Activated naive CD4-positive, alpha-beta T cell (primary cell): ENCODE measurements around the gene PTH.

Source experiments
- DNase-seq, 4 experiments: peaks; one replicate each; lab custom pipeline; 2025; lab: John Stamatoyannopoulos, UW

Gene PTH

DNA sequence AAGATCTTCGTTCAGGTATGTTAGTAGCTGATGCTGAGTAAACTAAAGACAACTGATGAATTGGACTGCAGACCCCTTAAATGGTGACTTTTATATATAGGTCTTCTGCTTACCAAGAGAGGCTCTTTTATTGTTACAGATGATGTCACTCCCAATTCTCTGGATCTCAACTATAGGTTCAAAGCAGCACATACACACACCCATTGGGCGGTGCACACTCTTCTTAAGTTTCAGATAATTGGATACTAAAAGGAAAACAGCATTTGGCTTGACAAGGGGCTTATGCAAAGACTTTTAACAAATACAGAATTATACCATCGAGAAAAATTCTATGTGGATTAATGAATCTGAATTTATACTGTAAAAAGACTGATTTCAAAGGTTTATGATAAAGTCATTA is at the start of gene PTH:
Gene PTH, minus strand, starts transcription at position 69 of the 400 bp plus-strand sequence. CDS start 3,142 bp downstream, outside the sequence.
- DNase-seq: no peak

DNA sequence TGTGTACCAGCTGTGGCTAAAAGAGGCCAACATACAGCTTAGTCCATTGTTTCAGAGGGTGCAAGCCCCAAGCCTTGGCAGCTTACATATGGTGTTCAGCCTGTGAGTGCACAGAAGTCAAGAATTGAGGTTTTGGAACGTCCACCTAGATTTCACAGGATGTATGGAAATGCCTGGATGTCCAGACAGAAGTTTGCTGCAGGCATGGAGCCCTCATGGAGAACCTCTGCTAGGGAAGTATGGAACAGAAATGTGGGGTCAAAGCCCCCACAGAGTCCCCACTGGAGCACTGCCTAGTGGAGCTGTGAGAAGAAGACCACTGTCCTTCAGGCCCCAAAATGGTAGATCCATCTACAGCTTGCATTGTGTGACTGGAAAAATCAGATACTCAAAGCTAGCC is 42.2 kb upstream of the PTH start:
- no peak for DNase-seq

DNA sequence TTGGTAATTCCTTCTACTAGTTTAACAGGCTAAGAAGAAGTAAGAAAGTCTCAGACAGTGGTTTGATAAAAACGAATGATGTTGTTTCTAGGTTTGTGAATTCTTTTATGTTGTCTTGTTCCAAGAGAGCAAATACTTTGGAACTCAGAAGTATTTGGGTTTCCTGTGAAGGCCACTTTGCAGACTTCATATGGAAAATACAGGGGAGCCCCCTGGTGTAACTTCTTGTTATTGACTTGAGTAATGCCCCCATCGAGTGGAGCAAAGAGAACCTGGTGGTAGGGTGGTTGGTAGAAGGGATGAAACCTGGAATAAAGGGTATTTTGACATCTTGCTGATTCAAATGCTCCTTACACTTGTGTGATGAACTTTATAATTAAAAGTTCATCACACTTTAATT is 40.0 kb upstream of the PTH start:
- no peak for DNase-seq

DNA sequence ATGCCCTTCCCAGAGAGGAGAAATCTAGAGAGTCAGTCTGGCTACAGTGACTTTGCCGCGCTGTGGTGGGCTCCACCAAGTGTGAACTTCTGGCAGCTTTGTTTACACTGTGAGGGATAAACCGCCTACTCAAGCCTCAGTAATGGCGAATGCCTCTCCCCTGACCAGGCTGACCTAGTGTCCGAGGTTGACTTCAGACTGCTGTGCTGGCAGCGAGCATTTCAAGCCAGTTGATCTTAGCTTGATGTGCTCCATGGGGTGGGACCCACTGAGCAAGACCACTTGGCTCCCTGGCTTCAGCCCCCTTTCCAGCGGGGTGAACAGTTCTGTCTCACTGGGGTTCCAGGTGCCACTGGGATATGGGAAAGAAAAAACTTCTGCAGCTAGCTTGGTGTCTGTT is 38.6 kb upstream of the PTH start:
- DNase-seq: no peak

DNA sequence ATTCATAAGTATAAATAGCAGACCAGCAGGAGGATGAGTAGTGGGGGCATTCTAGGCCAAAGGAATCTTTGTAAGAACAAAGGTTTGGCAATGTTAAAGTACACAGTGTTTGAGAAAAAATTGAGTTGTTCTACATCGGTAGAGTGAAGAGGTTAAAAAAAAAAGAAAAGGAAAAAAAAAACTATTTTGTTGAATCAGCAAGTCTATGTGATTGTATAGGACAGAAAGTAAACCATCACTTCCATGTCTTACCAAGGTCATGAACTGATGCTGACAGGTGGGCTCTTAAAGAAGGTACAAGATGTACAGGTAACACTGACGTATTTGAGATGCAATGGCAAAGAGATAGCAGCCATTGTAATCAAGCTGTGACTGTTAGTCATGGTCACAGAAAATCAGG is 29.5 kb upstream of the PTH start:
- DNase-seq: no peak

DNA sequence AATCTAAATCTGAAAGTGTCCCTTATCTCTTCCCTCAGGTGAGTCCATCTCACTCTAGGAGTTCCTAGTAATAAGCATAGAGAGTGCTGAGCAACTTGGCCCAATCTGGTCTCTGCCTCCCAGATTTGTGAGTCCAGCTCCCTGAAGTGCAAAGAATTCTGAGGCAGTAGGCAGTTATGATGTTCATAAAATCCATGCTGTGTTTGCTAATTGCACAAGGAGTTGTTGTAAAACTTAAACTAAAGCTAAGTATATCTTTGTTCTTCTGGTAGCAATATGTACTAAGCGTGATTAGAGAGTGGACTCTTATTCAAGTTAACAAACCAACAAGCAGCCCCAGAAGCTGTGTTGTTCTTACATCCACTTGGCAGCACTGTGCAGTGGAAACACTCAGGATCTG is 7.6 kb upstream of the PTH start:
- no peak for DNase-seq

DNA sequence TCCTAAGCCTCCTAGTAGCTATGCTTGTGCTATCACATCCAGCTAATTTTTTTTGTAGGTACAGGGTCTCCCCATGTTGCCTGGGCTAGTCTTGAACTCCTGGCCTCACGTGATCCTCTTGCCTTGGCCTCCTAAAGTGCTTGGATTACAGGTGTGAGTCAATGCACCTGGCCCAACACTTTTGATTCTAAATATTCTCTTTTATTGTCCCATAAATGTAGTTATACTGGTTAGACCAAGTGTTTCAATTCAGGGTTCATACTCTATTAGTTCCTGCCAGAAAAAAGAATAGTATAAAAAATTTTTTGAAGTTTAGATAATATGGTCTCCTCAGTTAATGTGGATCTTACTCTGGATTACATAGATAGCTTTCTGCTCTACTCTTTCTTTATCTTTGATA is 6.7 kb upstream of the PTH start:
- DNase-seq: no peak

DNA sequence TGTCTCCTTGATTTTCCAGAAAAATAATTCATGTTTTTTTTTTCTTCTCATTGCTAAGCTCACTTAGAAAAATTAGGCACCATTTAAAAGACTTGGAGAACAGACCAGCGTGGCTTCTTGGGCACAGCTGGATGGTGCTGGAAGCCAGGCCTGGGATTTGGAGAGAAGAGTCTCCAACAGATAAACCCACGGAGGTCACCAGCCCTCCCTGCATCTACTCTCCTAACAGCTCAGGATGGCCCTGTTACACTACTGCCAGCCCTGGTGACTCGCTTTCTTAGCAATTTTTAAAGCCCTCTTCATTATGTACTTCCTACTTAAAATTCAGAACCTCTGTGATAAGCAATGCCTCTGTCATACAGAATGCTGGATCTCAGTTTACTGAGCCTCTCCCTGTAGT is 1.7 kb downstream of the PTH start:
- no peak for DNase-seq

DNA sequence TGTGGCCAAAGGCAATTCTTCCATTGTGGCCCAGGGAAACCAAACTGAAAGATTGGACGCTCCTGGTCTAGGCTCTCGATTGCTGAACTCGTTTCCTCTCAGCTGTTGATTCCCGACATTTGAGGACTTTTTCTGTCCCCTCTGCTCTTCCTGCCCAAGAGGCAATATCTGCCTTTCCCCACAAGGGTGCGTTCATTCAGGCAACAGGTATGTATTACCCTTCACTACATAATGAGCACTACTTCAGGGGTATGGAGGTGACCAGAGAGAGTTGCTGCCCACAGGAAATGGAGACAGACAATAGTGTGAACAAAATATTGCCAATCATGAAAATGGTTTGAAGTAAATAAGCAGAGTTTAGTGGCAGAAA is 8.2 kb downstream of the PTH start:
- DNase-seq: no peak

DNA sequence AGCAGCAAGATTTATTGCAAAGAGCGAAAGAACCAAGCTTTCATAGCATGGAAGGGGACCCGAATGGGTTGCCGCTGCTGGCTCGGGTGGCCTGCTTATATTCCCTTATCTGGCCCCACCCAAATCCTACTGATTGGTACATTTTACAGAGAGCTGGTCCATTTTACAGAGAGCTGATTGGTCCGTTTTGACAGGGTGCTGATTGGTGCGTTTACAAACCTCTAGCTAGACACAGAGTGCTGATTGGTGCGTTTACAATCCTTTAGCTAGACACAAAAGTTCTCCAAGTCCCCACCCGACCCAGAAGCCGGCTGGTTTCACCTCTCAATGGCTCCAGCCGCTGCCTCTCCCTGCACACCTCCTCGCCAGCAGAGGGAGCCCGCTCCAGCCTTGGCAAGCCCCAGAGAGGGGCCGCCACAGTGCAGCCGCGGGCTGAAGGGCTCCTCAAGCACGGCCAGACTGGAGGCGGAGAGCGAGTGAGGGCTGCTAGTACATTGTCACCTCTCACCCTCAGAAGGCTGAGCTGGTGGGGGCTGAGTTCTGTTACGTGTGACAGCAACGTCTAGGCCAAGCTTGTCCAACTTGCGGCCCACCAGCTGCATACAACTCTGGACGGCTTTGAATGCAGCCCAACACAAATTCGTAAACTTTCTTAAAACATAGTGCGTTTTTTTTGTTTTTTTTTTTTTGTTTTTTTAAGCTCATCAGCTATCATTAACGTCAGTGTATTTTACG is 8.7 kb downstream of the PTH start:
- DNase-seq: peak in 3 of 4 experiments; percentile 8 to 57 (median 21)

DNA sequence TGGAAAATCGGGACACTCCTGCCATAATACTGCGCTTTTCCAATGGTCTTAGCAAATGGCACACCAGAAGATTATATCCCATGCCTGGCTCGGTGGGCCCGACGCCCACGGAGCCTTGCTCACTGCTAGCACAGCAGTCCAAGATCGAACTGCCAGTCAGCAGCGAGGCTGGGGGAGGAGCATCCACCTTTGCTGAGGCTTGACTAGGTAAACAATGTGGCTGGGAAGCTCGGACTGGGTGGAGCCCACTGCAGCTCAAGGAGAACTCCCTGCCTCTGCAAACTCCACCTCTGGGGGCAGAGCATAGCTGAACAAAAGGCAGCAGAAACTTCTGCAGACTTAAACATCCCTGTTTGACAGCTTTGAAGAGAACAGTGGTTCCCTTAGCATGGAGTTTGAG is 15.6 kb downstream of the PTH start:
- DNase-seq: no peak

DNA sequence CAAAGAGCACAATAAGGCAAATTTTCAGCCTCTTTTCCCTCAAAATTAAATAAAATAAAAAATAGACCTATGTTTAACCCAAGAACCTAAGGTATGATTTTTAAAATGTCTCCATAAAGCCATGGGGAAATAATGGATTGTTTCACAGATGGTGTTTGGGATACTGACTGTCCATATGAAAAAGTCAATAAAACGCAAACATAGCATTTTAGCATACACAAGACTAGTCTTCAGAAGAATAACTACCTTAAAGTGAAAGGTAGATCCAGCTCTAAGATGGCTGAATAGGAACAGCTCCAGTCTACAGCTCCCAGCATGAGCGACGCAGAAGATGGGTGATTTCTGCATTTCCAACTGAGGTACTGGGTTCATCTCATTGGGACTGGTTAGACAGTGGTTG is 16.1 kb downstream of the PTH start:
- DNase-seq: no peak

DNA sequence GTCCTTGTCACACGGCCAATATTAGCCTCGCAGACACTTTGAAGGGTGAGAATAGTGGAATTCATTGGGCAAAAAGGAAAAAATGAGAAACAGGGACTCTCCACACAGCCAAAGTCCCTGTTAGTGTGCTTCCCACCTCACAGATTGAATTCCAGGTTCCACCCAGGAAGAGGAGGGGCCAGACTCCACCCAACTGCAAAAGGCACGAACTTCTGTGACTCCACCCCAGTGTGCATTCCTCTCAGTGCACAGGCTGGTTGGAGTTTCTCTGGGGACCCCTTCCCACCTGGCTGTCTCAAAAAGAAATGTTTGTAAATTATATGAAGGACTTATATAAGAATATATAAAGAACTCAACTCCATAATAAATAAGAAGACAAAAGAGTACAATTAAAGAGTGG is 20.7 kb downstream of the PTH start:
- no peak for DNase-seq

DNA sequence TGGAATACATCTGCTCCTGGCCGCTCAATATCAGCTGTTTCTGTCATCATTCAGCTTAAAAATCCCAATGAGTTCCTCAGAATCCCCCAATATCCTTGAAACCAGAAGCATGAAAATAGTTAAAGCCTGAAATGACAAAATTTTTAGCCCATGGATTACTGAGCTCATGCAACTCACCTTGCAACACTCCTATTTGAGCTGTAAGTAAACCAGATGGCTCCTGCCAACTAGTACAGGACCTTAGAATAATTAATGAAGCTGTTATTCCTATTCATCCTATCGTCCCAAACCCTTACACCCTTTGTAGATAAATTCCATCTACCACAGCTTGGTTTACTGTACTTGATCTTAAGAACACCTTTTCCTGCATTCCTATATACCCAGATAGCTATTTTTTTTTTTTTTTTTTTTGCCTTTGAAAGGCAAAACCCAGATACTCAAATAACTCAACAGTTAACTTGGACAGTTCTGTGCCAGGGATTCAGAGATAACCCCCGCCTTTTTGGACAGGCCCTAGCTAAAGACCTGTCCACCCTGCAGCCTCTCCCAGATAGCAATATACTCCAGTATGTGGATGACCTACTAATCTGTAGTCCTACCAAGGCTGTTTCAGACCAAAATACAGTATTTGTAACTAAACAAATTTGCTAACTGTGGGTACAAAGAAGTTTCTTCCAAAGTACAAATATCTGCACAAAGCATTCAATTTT is 22.6 kb downstream of the PTH start:
- no peak for DNase-seq

DNA sequence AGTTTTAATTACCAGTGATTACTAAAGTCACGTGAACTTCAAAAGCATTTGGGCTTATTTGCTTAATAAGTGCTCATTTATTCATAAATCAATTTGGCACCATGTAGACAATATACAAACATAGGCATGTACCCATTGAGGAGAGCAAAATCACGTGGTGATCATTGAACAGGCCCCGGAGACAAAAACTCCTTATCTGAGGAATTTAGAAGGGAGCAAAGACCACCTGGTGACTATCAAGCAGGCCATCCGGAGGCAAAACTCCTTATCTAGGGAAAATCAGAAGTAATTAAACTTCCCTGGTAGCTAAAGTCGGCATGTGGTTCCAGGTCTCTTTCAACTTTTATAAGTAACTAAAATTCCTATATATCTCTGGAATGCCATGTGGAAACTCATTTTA is 27.0 kb downstream of the PTH start:
- DNase-seq: no peak

DNA sequence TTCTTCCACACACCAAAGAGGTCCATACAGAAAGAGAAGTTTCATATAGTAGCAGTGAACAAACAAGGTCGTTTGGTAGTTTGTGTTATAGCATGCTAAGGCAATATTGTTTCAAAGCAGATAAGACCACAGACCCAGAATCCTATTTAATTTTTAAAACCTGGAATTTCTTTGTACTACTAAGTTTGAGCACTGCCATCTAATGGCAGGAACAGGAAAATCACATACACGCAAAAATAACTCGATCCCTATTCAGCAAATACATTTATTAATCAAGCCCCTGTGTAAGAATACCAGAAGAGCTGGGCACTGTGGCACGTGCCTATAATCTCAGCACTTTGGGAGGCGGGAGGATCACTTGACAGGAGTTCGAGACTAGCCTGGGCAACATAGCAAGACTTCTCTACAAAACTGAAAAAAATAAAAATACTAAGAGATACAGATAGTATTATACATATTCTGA is 29.9 kb downstream of the PTH start:
- no peak for DNase-seq

DNA sequence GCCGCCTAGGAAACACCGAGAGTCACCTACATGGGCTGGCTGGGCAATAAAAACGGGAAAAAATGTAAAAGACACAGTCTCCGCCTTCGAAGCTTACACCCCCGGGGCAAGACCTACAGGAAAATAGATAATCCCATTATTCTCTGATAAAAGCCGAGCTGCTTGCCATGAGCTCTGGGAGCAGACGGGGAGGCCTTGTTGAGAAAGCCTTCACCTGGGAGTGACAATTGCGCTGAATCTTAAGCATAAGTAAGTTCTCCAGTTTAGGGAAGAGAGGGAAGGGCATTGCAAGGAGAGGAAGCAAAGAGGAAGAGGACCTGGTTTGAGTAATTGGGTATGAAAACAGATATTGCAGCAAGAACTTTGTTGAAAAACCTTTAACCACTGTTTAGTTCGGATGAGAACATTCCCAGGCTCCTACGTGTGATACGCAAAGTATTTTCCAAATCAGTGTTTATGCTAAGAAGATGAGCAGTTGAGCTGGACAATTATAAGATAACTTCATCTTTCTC is 32.0 kb downstream of the PTH start:
- DNase-seq: no peak

DNA sequence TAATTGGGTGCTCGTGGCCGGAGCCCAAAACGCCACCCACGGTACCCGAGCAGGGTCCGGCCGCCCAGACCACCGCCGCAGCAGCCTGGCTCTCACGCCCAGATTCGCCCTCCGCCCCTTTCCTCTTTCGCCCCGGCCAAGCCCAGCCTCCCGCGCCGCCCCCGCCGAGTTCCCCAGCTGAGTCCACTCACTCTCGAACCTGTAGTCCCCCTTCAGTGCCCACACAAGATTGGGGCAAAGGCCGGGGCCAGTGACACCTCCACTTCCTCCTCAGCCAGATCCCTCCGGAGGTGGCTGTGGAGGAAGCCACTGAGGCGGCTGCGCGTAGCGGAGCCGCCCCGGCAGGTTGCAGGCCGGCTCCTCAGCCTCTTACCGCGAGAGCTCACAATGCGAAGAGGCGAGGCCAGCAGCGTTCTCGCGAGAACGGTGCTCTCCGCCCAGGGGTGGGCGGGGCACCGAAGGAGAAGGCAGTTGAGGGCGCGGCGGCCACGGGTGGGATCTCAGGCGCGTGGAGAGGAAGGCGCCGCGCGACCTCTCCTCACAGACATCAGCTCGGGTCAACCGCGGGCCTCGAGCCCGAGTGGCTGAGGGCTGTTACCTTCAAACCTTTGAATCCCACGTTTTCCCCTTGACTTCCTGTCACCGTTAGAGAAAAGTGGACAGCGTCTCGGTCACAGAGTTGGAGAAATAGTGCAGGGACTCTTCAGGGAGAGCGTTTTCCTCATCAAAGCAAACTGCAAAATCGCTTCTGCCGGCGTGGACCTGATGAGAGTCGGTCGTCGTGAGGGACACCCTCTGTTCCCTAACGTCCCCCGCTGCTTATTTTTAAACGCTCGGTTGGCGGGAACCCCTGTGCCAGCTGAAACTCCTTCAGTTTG is 32.7 kb downstream of the PTH start, which contains the start of gene BTBD10:
Gene BTBD10, minus strand, starts transcription at position 322 of the 878 bp plus-strand sequence. CDS start 18,098 bp downstream, outside the sequence.
- peak; percentile 70 to 87 (median 76) for DNase-seq

DNA sequence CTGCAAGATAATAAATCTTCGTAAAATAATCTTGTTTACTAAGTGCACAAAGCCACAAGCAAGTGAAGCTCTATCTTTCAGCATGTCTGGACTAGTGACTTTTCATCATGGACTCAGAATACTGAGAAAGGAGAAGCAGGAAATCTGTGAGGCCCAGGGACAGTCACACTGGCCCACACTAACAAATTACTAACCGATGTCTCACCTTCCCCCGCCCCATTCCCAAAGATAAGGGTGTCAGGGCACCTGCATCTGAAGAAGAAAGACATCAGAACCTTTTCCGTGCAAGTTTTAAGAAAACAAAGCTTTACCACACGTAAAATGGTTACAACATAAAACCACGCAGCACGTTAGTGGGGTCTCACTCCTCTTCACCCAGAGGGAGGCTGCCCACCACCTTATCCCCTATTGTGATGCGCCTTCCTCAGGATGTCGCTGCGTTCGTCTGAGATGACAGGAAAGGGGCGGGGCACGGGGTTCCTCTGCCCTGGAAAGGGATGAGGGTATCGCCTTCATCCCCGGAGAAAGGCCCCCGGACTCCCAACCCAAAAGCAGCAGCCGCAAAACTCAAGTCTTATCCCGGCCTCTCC is 33.4 kb downstream of the PTH start:
- DNase-seq: peak in 2 of 4 experiments; percentile 33 to 44

DNA sequence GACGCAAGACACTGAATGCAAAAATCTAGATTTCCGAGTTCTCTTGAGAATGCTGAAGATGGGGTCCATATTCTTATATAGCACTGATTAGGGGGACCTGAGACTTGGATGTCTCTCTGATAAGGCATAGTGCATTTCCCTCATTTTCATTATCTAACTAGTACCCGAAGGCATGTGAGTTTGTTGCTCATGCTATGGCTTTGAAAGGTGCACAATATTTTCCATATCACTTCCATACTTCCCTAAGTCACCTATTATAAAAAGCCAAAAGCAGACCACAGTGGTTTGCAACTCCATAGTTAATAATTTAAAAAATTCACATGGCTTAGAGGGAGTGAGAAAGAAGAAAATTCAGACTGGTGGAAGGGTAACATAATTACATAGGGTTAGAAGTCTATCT is 34.5 kb downstream of the PTH start:
- DNase-seq: no peak

DNA sequence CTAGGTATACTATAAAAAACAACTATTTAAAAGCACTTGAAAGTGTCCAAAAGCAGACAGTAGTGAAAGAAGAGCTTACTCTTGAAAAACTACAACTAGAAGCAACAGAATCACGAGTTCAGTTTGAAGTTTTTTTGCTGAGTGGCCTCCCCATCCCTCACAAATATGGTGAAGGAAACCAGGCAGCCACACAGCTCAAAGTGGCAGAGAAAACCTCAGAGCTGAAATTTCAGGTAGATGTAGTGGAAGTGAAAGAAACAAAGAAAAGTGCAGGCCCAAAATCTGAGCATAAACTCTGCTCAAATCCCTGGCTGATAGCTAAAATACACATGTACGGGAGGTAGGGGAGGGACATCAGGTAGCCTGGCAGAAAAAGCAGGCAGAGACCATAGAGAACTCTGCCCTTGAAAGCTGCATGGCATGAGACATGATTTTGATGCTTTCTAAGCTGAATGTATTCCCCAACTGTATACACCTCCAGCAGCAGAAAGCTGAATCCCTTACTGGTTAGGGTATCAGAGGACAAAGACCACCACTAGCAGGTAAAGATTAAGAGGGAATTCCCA is 44.9 kb downstream of the PTH start:
- DNase-seq: no peak

DNA sequence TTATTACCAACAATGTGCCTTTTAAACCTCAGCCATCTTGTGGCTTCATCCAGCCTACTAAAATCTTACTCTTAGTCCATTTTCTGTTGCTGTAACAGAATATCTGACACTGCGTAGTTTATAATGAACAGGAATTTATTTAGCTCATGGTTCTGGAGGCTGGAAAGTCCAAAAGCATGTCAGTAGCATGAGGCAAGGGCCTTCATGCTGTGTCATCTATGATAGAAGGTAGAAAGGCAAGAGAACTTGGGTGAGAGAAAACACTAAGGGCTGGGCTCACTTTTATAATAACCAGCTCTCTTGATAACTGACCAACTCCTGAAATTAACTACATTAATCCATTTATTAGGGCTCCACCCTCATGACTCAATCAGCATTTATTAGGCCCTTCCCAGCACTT is 46.3 kb downstream of the PTH start:
- no peak for DNase-seq
